Measurements from ENCODE around the gene GABPB1.

Gene GABPB1

DNA sequence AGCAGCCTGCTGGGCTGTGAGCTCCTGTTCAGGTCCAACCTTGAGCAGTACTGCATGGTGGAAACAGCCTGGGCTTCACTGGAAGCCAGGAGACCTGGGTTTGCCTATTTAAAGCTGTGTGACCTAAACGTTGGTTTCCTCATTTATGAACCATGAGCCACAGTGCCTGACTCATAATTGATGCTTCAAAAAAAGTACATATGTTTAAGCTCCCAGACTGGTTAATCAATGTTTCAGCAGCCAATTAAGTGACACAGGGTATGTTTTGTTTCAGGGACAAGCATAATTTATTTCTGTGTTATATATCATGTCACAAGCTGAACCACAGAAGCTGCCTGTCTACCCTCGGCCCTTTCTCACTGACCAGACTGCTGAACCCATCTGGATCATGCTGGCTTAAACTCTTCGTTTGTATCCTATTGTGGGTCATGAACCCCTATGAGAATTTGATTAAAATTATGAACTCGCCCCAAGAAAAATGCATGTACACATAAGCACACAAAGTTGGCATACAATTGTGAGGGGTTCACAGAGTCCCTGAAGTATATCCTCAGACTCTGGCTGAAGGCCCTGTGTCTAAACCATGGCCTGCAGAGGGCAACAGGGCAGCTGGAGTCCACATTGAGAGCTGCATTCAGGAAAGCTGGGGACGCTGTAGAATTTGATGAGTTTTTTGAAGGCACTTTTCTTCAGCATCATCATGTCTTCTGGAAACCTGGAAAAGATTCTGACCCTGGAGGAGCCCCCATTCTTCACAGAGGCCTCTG, 113.1 kb downstream of the GABPB1 start:
- DNase-seq (ENCODE audit: low read depth in 2 of 2), result no peak

DNA sequence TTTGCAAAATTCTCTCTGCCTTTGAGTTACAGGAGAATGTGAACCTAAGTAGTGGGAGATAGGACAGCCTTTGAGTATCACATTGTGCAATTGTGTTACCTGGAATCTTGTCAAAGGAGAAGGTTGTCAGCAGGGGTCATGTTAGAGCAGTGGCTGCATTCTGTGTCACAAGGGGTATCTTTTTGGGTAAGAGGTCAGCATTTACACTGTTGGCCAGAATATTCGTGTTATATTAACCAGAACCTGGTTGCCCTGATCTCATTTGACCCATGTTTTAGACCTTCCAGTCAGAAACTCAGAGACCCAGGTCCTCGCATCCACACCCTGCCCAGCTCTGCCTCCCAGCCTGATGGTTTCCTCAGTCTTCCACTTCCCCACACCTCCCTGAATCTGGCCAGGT, 116.7 kb downstream of the GABPB1 start:
- DNase-seq (ENCODE audit: low read depth in 2 of 2), result no peak

DNA sequence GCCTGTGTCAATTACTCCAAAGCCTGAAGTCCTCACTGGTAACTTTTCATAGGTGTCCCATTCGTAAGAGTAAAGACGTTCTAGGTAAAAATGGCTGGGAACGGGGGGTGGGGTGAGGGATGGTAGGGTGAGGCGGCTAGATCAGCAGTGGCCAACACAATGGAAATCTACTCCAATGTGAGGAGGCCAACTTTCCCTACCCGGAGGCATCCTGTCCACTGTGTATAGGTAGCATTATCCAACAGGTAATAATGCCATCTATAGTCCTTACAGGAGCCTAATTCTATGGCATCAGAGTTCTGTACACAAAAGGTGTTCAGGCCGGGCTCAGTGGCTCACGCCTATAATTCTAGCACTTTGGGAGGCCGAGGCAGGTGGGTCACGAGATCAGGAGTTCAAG, 118.6 kb downstream of the GABPB1 start:
- no peak for DNase-seq (ENCODE audit: low read depth in 2 of 2)

DNA sequence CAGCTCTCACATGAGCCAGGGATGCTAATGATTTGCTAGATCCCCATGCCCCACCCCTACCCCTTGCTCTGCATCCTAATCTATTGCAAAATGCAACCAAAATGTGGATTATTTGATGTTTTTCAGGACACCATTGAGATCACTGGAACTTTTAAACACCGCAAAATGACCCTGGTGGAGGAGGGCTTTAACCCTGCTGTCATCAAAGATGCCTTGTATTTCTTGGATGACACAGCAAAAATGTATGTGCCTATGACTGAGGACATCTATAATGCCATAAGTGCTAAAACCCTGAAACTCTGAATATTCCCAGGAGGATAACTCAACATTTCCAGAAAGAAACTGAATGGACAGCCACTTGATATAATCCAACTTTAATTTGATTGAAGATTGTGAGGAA, 119.2 kb downstream of the GABPB1 start:
- no peak for DNase-seq (ENCODE audit: low read depth in 2 of 2)

DNA sequence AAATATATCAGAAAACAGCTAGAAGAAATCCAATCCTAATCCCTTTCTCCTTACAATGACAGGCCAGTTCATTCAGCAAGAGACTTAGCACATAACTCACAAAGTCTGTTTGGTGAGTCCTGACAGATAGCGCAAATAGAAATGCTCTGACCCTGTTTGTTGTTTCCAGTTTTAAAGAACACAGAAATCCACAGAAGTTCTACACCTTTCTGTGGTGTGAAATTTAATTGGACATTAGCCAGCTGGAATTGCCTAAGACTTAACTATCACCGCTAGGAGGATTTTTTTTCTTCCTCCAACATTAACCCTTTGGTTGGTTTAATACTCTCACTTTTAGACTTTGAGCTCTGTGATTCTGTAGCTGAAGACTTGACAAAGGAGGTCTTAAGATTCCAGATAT, 120.2 kb downstream of the GABPB1 start:
- no peak for DNase-seq (ENCODE audit: low read depth in 2 of 2)

DNA sequence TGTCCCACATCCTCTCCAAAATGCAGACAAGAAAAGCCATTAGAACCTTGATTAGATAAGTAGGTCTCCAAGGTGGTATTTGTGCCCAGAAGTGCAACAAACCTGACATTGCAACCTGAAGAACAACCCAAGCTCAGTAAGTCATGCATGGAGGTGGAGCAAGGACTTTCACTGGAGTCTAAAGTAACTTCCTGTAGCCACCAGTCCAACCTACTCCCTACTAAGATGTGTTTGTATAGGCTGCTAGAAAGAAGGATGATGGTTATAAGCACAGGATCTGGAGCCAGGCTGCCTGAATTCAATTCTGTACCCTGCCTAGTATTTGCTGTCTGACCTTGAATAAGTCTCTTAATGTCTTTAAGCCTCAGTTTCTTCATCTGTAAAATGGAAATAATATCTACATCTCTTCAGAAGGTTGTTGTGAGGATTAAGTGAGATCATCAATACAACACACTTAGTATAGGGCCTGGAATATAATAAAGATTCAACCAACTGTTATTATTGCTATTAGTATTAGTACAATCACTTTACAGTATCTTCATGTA, 121.7 kb downstream of the GABPB1 start:
- DNase-seq (ENCODE audit: low read depth in 2 of 2), result no peak

DNA sequence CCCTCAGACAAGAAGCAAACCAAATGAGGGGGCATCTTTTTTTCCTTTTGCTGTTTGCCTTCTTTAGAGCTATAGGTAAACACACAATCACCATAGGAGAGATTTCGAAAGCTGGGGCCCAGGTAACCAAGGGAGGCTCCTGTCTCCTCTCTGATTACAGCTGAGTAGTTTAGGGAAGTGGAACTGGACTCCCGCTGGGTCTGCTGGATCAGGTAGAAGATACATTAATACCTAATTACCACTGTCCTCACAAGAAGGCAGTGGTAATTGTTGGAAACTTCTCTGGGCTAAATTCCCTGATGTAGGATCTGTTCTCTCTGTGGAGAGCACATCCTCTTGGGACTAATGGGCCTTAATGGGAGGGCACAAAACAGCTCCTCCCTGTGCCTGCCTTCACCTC, 122.2 kb downstream of the GABPB1 start:
- no peak for DNase-seq (ENCODE audit: low read depth in 2 of 2)

DNA sequence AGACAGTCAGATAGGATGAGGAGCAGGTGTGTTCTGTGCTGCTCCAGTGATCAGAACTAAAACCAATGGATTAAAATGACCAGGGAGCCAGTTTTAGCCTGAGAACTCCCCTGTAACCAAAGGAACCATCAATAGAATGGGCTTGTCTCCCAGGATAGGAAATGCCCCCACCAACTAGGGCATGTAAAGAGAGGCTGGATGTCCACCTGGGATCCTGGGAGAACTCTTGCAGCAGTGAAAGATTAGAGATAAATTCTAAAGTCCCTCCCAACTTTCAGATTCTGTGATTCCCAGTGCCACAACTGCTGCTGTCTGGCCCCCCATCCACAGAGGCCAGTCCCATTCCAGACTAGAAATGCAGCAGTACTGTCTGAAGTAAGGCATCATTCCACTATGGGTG, 123.2 kb downstream of the GABPB1 start:
- DNase-seq (ENCODE audit: low read depth in 2 of 2), result no peak

DNA sequence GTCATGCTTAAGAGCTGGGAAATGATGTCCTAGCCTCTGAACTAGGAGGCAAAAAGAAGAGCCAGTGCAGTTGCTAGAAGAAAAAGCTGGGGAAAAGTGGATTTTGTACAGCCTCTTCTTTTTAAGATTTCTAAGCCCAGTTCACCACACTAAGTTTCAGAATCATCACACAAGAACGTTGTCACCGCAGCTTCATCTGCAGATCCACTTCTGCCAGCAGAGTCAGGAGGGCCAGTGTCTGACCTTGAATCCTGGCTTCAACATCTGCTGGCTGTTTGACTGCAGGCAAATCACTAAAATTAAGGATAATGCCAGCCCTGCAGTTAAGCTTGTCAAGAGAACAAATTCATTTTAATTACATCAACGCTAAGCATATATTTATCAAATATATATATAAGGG, 125.7 kb downstream of the GABPB1 start:
- DNase-seq (ENCODE audit: low read depth in 2 of 2), result no peak

DNA sequence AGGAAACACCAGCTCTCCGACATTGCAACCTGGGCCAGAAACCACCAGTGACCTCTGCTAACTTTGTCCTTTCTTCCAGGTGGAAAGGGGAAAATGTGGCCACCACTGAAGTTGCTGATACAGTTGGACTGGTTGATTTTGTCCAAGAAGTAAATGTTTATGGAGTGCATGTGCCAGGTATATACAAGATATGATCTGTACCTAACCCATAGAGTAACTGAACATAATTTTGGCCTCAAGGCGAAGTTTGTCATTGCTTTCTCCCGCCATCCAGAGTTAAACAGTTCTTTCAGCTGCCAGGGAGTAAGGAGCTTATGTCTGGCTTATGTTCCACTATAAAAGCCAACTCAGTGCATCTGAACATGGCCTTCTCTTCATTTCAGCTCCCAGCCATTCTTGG, 126.1 kb downstream of the GABPB1 start:
- no peak for DNase-seq (ENCODE audit: low read depth in 2 of 2)

DNA sequence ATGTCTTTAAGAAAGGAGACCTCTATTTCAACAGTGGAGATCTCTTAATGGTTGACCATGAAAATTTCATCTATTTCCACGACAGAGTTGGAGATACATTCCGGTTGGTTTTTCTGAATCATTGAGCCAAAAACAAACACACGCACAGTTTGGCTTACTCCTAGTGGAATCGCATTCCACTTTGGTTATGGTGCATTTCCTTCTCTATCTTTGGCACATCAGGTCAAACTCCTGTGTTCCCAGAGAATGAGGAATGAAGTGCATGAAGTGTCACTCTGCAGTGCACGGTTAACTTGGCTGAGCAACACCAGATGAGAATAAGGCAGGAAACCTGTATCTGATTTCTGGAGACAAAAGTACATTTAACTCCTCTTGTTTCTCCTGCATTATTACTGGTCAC, 127.9 kb downstream of the GABPB1 start:
- peak in 1 of 2 experiments; percentile 4 for DNase-seq (ENCODE audit: low read depth in 2 of 2)

DNA sequence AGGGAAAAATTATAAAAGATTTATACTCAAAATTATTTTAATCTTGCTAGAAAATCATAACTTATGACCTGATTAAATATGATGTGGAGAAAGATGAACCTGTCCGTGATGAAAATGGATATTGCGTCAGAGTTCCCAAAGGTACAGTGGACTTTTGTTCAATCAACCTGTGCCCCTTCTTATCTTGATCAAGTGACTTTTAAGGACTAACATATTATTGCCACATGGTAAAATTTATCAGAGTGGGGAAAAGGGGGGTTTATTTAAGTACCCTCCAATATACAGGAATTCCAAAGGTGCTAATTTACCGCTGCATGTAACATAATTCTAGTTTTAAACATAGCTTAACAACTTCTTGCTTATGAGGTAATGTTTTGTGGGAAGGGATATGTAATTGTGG, 129.1 kb downstream of the GABPB1 start:
- no peak for DNase-seq (ENCODE audit: low read depth in 2 of 2)

Data from fibroblast of skin of left biceps (primary cell).